NCI-H1436 (cell line): ENCODE results near the gene SUPT6H.
"Not testable (repeated sequence)": the region's sequence is repeated elsewhere in the genome, so short reads cannot be mapped to it uniquely, and the experiment has no call there.

ENCODE experiments used
- DNase-seq: peaks from one replicate; lab custom pipeline; 2025; lab: John Stamatoyannopoulos, UW

SUPT6H gene

GRCh38 chr17:28719021-28719433, 57.0 kb downstream of the SUPT6H start:
- DNase-seq, result no peak

DNA sequence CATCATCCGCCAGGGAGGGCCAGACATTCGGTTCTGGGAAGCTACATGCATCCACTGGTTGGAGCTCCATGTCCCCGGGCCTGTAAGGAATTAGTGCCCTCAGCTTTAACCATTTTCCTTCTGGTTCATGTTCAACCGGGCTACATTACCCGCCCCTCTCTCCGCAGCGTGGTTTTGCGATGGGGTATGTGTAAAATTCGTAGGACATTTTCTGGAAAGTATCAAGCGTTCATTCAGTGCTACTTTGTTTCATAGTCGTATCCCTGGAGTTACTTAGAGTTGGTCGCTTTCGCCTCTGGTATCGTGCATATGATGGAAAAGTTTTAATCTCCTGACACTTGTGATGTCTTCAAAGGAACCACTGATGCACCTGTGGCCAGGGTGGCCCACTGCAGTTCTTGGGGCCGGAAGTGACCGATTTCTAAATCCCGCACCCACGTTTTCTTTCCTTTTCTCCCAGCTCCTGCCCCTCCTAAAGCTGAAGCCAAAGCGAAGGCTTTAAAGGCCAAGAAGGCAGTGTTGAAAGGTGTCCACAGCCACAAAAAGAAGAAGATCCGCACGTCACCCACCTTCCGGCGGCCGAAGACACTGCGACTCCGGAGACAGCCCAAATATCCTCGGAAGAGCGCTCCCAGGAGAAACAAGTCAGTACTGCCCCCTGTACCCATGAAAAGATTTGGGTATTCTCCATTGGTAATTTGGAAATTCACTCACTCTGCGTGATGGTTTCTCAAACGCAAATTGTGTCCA, 58.4 kb downstream of the SUPT6H start:
- DNase-seq, result no peak

GRCh38 chr17:28720997-28721329, 59.0 kb downstream of the SUPT6H start:
- not testable (repeated sequence) for DNase-seq

GRCh38 chr17:28722417-28723158, 60.6 kb downstream of the SUPT6H start:
- no peak for DNase-seq

- no peak for DNase-seq
These were observed 61.3 kb downstream of the SUPT6H start for GRCh38 chr17:28723159-28723835.

- DNase-seq, result not testable (repeated sequence)
These were observed 62.0 kb downstream of the SUPT6H start for GRCh38 chr17:28723836-28724499.

- DNase-seq, result no peak
These were observed 62.6 kb downstream of the SUPT6H start for GRCh38 chr17:28724500-28725165.

- no peak for DNase-seq
These were observed 63.2 kb downstream of the SUPT6H start for GRCh38 chr17:28725166-28725659.

DNA sequence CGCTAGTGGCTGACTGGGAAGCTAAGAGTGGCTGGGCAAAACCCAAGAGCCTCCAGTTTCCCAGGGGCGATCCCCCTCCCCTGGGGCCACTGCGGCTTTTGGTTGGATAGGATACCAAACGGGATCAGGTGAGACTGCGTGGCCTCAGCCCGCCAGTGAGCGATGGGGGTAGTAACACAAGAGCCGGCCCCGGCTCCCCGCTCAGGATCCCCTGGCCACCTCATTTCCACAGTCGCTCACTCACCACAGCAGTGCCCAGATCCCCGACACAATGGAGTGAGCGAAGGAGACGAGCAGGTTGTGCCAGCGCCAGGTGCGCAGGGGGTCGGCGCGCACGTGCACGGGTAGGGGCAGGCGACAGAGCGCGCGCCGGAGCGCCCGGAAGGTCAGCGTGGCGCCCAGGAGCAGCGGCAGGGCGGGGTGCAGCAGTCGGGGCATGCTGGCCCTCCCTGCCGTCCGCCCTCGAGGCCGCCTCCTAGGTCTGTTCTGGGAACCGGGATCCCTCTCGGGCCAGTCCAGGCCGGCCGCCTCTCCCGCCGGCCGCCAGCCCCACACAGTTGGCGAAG, 63.7 kb downstream of the SUPT6H start:
- peak; percentile 77 for DNase-seq

- peak; percentile 63 for DNase-seq
These were observed 64.2 kb downstream of the SUPT6H start, which contains the start of gene TLCD1 for GRCh38 chr17:28726226-28726626. TLCD1 (minus strand) TSS chr17:28726233; CDS start chr17:28726097, 136 bp downstream.

- peak; percentile 98 for DNase-seq
These were observed 64.9 kb downstream of the SUPT6H start for GRCh38 chr17:28726627-28727491.

- DNase-seq, result peak; percentile 98
These were observed 66.6 kb downstream of the SUPT6H start, which contains the start of gene NEK8 for GRCh38 chr17:28728364-28729200. NEK8 (plus strand) TSS chr17:28728788; CDS start chr17:28728814, 26 bp downstream.

- DNase-seq, result no peak
These were observed 67.9 kb downstream of the SUPT6H start for GRCh38 chr17:28729950-28730330.

GRCh38 chr17:28733346-28733745, 71.3 kb downstream of the SUPT6H start:
- no peak for DNase-seq

DNA sequence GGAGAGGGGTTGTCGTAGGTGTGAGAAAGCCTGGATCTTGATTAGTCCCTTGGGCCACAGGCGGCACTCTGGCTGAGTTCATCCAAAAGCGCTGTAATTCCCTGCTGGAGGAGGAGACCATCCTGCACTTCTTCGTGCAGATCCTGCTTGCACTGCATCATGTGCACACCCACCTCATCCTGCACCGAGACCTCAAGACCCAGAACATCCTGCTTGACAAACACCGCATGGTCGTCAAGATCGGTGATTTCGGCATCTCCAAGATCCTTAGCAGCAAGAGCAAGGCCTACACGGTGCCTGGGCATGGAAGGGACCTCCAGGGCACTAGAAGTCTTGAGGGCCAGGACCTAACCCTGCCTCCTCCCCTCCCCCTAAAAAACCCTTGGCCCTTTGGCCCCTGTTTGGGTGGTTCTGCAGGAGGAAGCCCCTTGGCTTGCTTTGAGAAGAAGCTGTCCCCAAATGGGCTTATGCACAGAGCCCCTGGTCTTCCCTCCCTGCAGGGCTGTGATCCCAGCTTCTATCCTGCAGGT, 72.8 kb downstream of the SUPT6H start:
- DNase-seq, result no peak

DNA sequence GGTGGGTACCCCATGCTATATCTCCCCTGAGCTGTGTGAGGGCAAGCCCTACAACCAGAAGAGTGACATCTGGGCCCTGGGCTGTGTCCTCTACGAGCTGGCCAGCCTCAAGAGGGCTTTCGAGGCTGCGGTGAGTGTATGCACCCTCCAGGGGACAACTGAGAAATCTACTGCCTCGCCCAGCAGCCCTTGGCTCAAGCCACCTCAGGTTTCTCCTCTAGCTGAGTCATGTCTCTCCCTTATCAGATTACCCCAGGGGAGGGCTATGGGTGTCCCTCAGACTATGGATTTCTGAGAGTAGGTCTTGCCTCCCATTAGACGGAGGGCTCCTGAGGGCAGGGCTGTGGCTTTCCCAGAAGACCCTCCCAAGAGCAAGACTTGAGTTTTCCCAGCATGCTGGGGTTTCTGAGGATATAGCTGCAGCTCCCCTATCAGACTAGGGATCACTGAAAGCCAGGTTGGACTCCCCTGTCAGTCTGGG, 73.3 kb downstream of the SUPT6H start:
- DNase-seq, result no peak

DNA sequence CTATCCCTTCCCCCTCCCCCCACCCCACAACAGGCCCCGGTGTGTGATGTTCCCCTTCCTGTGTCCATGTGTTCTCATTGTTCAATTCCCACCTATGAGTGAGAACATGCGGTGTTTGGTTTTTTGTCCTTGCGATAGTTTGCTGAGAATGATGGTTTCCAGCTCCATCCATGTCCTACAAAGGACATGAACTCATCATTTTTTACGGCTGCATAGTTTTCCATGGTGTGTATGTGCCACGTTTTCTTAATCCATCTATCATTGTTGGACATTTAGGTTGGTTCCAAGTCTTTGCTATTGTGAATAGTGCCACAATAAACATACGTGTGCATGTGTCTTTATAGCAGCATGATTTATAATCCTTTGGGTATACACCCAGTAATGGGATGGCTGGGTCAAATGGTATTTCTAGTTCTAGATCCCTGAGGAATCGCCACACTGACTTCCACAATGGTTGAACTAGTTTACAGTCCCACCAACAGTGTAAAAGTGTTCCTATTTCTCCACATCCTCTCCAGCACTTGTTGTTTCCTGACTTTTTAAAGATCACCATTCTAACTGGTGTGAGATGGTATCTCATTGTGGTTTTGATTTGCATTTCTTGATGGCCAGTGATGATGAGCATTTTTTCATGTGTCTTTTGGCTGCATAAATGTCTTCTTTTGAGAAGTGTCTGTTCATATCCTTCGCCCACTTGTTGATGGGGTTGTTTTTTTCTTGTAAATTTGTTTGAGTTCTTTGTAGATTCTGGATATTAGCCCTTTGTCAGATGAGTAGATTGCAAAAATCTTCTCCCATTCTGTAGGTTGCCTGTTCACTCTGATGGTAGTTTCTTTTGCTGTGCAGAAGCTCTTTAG, 74.1 kb downstream of the SUPT6H start:
- DNase-seq, result not testable (repeated sequence)

GRCh38 chr17:28737316-28737715, 75.3 kb downstream of the SUPT6H start:
- DNase-seq, result no peak
